Lung (tissue), 12 donors: ENCODE data around the gene NXN. TPM values are rescaled to one million over a fixed set of nuclear protein-coding genes. Genes with fewer than 3 reads are reported as not detected.
A peak's percentile ranks its signal among the peaks of the same experiment; 100 is the strongest.

Source experiments
- ATAC-seq: fragments of 200-7000 bp; cut with Tn5 transposase; one replicate; pipeline ENCODE4 v1.9.1; 2020; ENCODE audit warnings: moderate number of reproducible peaks; ENCODE audit not compliant: insufficient read depth, low FRiP score
- DNase-seq, 3 donors: peaks; one replicate each; pipeline ENCODE4 v3.0.0-alpha.2; 2013 to 2017
- H3K27ac ChIP-seq, 2 donors: one replicate each; pipeline ENCODE4 v1.5.1; 2013; ENCODE audit warnings: mild to moderate bottlenecking in 2 of 2, moderate library complexity in 2 of 2, control low read depth in 1 of 2, inconsistent platforms in 1 of 2, low read depth in 1 of 2, low read length in 1 of 2
- H3K27me3 ChIP-seq, 3 donors: one replicate each; pipeline ENCODE4 v1.5.1; 2013; ENCODE audit warnings: low read length in 2 of 3; ENCODE audit not compliant: control insufficient read depth in 3 of 3, insufficient read depth in 3 of 3
- H3K36me3 ChIP-seq, 4 donors: one replicate each; pipeline ENCODE4 v1.5.1; 2013; ENCODE audit warnings: low read length in 4 of 4, mild to moderate bottlenecking in 1 of 4, moderate library complexity in 1 of 4; ENCODE audit not compliant: control insufficient read depth in 4 of 4, insufficient read depth in 4 of 4
- H3K4me1 ChIP-seq, 5 donors: one replicate each; pipeline ENCODE4 v1.5.1; 2013; ENCODE audit warnings: low read length in 5 of 5, mild to moderate bottlenecking in 2 of 5, moderate library complexity in 1 of 5; ENCODE audit not compliant: control insufficient read depth in 5 of 5, insufficient read depth in 5 of 5
- H3K4me3 ChIP-seq: one replicate; pipeline ENCODE4 v1.5.1; 2013; ENCODE audit warnings: mild to moderate bottlenecking, control low read depth, moderate library complexity
- H3K9ac ChIP-seq, 2 donors: one replicate each; pipeline ENCODE4 v1.5.1; 2013; ENCODE audit warnings: low read length in 2 of 2, control low read depth in 1 of 2; ENCODE audit not compliant: insufficient read depth in 1 of 2
- H3K9me3 ChIP-seq, 4 donors: one replicate each; pipeline ENCODE4 v1.5.1; 2013; ENCODE audit warnings: low read length in 3 of 4, mild to moderate bottlenecking in 1 of 4, moderate library complexity in 1 of 4; ENCODE audit not compliant: control insufficient read depth in 4 of 4, insufficient read depth in 3 of 4
- CTCF ChIP-seq: IDR thresholded peaks from 2 replicates; pipeline ENCODE4 v1.5.1; 2012; ENCODE audit warnings: mild to moderate bottlenecking; ENCODE audit errors: control extremely low read depth, extremely low read depth
- WGBS, 2 donors: extraction: QIAGEN DNeasy Blood & Tissue Kit; methylation state at CpG; one replicate each; pipeline ENCODE4 v1.1.7; 2013; 5-methylcytosine and 5-hydroxymethylcytosine counted together
- polyA plus RNA-seq, 2 donors: library from polyadenylated mRNA; stranded (reverse); fragments of 200-250 nt; gene quantifications; one replicate each; pipeline ENCODE4 v1.2.1, GENCODE V29; 2013
- total RNA-seq, 2 donors: library from RNA; depleted of rRNA in 1 of 2; stranded (reverse); fragments of >200 nt in 1 of 2; gene quantifications; one replicate each; pipeline ENCODE4 v1.2.1, GENCODE V29; 2014 to 2021
- donor health status: control.
- donor health status: control.
- donor health status: Bipolar disorder and iron deficiency.
- donor health status: healthy.
- donor health status: DM: yes; HTN: yes; CAD: no.

NXN gene
- total and polyA plus RNA-seq, 4 donors, result 17.6 to 57.7 (median 39.9) TPM

- no peak overlapping the region for H3K9ac ChIP-seq
- no peak for TF ChIP-seq CTCF
- no peaks in the 10 kb centered on the region for H3K9me3 ChIP-seq
- H3K4me1 ChIP-seq, result peaks cover 0 to 11% (median 7%) of the 10 kb centered on the region in 5 donors
- peak overlapping the region in 1 of 2 donors; percentile 60 for H3K27ac ChIP-seq
- ATAC-seq (no peak), DNase-seq (no peak)
- H3K27me3 ChIP-seq, result no peaks in the 10 kb centered on the region
- WGBS, 2 donors, result 24 to 46% methylated on average over 8 of the region's 8 CpGs
- no peak overlapping the region for H3K4me3 ChIP-seq
- peaks cover 0 to 6% (median 5%) of the 10 kb centered on the region in 4 donors for H3K36me3 ChIP-seq
Observed at GRCh38 chr17:864315-864714, 115.3 kb downstream of the NXN start.

DNA sequence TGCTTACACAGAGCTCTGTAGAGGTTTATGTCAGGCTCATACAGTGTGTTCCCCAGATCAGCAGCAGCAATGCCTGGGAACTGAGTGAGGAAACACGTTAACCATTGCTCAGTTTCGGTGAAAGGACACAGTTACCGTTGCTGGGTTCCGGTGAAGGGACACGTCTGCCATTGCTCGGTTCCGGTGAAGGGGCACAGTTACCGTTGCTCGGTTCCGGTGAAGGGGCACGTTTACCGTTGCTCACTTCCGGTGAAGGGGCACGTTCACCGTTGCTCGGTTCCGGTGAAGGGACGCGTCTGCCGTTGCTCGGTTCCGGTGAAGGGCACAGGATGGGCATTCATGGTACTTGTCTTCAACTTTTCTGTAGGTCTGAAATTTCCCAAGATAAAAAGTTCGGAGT is 115.7 kb downstream of the NXN start:
- no peak for ATAC-seq

GRCh38 chr17:862582-862981 is 117.0 kb downstream of the NXN start:
- Histone ChIP-seq H3K36me3 (peaks cover 0 to 6% (median 5%) of the 10 kb centered on the region in 4 donors), H3K4me3 (no peak overlapping the region), H3K9ac (no peak overlapping the region), H3K27me3 (no peaks in the 10 kb centered on the region), H3K27ac (no peak overlapping the region), H3K4me1 (peaks cover 2 to 13% (median 12%) of the 10 kb centered on the region in 5 donors), H3K9me3 (no peaks in the 10 kb centered on the region)
- TF ChIP-seq CTCF, result no peak
- 87 to 92% methylated on average over 7 of the region's 7 CpGs for WGBS, 2 donors
- ATAC-seq, result no peak
- no peak for DNase-seq

More for the DNA sequence above, 115.7 kb downstream of the NXN start:
- Histone ChIP-seq H3K4me1 (peaks cover 2 to 11% (median 8%) of the 10 kb centered on the region in 5 donors), H3K4me3 (no peak overlapping the region), H3K27me3 (no peaks in the 10 kb centered on the region), H3K9ac (no peak overlapping the region), H3K36me3 (peaks cover 0 to 6% (median 5%) of the 10 kb centered on the region in 4 donors), H3K9me3 (no peaks in the 10 kb centered on the region), H3K27ac (peak overlapping the region in 1 of 2 donors; percentile 26)
- no peak for TF ChIP-seq CTCF
- 83 to 92% methylated on average over 23 of the region's 23 CpGs for WGBS, 2 donors
- no peak for DNase-seq

GRCh38 chr17:861364-861763 is 118.2 kb downstream of the NXN start:
- no peaks in the 10 kb centered on the region for H3K9me3 ChIP-seq
- peaks cover 0 to 6% (median 5%) of the 10 kb centered on the region in 4 donors for H3K36me3 ChIP-seq
- H3K27me3 ChIP-seq, result no peaks in the 10 kb centered on the region
- H3K4me1 ChIP-seq, result peaks cover 2 to 13% (median 12%) of the 10 kb centered on the region in 5 donors
- no peak overlapping the region for H3K4me3 ChIP-seq
- DNase-seq, result peak in 2 of 3 donors; percentile 36 to 63
- no peak for TF ChIP-seq CTCF
- H3K9ac ChIP-seq, result no peak overlapping the region
- 88 to 95% methylated on average over 9 of the region's 9 CpGs for WGBS, 2 donors
- no peak overlapping the region for H3K27ac ChIP-seq
- no peak for ATAC-seq
